NCI-H2171 treated with DMSO at 0.1 percent for 48 hours (cell line): ENCODE data around the gene ACACA.

Experiments
- DNase-seq: peaks from one replicate; lab custom pipeline; 2025; lab: John Stamatoyannopoulos, UW

ACACA gene

DNA sequence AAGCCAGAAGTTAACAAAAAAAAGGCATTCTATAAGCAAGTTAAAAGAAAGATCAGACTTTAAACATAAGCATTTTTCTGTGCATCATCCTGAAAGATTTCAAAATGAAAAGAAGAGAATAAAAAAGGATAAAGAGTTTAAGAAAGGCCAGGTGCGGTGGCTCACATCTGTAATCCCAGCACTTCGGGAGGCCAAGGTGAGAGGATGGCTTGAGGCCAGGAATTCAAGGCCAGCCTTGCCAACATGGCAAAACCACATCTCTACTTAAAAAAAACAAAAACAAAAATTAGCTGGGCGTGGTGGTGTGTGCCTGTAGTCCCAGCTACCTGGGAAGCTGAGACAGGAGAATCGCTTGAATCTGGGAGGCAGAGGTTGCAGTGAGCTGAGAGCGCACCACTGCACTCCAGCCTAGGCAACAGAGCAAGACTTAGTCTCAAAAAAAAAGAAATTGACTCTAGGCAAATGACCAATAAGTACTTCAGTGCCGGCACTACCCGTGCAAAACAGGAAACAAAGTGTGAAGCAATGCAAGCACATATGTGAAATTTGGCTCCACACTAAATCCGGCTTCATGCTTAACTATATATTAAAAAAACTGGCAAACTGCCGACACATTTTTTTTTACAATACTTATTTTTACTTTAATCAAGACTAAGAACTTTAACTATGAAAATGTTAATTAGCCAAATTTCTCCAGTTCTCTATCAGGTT, 114.1 kb downstream of the ACACA start:
- no peak for DNase-seq

GRCh38 chr17:37291351-37291750, 115.3 kb downstream of the ACACA start:
- no peak for DNase-seq

DNA sequence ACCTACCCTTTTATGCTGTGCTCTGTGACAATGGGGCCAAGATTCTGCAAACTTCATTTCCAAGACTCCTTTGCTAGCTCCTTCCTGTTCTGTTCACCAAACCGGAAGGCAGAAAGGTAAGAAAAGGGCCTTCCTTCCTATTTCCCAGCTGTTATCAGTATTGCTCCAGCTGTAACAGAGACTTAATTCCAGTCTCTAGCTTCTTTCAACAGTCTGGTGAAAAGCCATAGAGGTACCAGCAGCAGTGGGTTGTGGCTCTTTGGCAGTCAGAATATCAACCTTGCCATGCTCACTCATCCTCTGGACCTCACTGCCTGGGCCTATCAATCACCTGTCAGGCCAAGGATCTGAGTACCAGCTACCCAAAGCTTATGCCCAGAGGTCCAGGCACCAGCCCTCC, 120.2 kb downstream of the ACACA start:
- DNase-seq = no peak

DNA sequence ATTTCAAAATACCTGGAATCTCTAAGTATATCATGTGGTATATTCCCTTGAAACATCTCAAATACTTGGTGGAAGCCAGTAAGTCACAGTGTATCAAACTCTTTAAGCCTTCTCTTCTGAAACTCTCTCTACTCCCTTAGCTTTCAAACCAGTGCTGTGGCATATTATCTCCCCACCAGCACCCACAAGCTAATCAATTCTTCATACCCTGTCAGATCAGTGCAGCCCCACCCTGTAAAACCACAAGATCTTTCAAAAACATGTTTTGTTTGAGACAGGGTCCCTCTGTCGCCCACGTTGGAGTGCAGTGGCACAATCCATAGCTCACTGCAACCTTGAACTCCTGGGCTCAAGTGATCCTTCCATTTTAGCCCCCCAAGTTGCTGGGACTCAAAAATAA, 122.4 kb downstream of the ACACA start:
- DNase-seq = no peak

GRCh38 chr17:37283414-37283961, 123.1 kb downstream of the ACACA start:
- no peak for DNase-seq

- no peak for DNase-seq
Measured at GRCh38 chr17:37280841-37281240, 125.8 kb downstream of the ACACA start.

- DNase-seq = no peak
Measured at GRCh38 chr17:37278247-37278894, 128.3 kb downstream of the ACACA start.

DNA sequence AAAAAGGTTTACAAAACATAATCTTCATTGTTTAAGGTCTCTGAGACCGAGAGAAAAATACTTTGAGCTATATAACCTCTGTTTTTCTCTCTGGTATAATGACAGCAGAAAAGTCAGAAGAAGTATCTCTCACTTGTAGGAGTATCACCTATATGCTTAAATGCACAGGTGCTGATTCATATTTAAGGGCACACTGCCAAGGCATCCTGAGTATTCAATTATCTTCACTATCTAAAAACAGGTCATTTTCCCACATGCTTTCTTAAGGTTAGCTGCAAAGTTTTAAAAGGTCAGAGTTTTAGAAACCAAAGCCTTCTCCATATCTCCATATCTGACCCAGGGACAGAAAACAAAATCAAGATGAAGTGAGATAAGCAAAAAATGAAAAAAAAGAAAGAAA, 130.2 kb downstream of the ACACA start:
- DNase-seq = peak; percentile 56

- DNase-seq = no peak
Measured at GRCh38 chr17:37274461-37274860, 132.2 kb downstream of the ACACA start.

GRCh38 chr17:37273409-37274051, 133.1 kb downstream of the ACACA start:
- peak; percentile 30 for DNase-seq

DNA sequence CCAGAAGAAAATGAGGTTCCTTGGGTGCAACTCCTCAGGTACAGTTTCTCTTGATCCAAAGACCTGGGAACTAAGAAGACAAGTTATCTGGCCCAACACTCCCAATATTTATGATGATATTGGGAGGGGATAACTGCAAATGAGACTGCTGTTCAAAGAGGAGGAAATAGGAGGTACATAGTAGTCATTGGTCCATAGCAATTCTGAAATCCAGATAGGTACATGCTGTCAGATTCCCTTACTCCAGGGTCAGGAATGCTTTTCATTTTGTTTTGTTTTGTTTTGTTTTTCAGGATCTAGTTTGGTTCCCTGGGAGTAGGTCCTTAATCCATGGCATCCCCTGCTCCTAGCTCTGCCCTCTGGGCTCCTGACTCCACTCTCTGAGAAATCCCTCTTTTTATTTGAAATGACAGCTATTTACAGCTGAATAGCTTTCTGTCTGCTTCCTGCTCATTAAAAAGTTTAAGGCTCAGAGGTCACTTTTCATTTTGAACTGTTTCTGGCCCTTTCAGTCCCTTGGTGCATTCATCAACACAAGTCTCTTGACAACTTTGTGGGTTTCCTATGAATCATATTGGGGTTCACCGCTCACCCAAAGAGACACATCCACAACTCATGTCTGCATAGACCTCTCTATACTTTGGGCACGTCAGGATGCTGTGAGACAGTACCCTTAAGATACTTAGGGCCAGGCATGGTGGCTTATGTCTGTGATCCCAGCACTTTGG, 141.0 kb downstream of the ACACA start:
- DNase-seq = no peak

GRCh38 chr17:37261286-37261685, 145.3 kb downstream of the ACACA start:
- no peak for DNase-seq

DNA sequence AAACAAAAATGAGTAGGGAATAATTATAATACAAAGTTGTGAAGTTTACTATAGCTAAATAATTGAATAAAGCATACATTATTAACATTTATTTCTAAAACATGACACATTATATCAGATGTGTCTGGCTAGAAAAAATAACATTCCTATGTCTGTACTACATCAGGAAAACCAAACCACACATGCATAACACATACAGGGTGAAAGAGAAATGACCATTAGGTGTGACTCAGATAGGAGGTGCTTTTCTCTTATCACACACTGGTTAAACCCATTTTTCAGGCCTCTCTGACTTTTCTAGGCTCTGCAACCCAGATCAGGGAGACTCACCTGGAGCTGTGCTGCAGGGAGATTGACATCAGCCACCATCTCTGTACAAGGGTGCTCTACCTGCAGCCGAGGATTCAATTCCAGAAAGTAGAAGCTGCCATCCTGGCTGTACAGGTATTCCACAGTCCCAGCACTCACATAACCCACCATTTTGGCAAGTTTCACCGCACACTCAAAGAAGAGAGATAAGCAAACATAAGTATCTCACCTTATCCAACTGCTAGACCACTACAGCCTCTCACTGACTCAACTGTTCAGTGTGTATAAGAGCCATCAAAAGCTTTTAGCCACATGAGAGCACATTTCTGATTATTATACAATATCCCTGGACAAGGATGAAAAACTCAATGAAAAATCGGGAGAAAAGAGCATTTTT, 147.5 kb downstream of the ACACA start:
- no peak for DNase-seq

DNA sequence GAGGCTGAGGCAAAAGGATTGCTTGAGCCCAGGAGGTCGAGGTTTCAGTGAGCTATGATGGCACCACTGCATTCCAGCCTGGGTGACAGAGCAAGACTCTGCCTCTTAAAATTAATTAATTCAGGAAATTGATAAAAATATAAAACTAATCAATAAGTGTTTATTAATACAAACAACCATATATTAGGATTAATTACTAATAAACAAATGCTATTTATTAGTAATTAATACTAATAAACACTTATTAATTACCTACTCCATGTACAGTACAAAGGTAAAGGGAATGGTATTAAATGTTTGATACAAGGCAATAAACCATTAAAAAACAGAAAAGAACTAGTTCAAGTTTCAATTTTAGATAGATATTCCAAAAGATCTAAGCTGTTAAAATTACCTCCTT, 150.0 kb downstream of the ACACA start:
- DNase-seq = no peak

GRCh38 chr17:37255432-37255831, 151.2 kb downstream of the ACACA start:
- no peak for DNase-seq

GRCh38 chr17:37247825-37248224, 158.8 kb downstream of the ACACA start:
- no peak for DNase-seq

- DNase-seq = no peak
Measured at GRCh38 chr17:37246085-37246484, 160.6 kb downstream of the ACACA start.

DNA sequence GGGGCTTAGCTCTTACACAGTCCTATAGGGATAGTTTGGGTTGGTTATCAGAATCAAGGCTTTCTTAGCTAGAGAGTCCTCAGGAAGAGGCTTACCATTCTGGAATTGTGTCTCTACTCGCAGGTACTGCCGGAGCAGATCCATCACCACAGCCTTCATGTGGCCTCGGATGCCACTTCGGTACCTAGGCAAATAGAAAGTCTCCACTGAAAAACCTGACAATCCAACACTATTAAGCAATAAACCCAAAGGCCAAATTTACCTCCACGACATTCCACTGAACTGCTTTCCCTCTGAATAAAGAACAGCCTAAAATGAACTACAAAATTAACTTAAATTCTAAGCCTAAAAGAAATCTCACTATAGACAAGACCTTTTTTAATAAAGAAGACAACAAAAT, 166.3 kb downstream of the ACACA start:
- DNase-seq = no peak

GRCh38 chr17:37239690-37240334, 166.8 kb downstream of the ACACA start:
- DNase-seq = peak; percentile 23

GRCh38 chr17:37234106-37234505, 172.5 kb downstream of the ACACA start:
- no peak for DNase-seq

- no peak for DNase-seq
Measured at GRCh38 chr17:37233036-37233435, 173.6 kb downstream of the ACACA start.
